Vagina (tissue), 2 donors: ENCODE results near the gene HPS3. TPM values are rescaled to one million over a fixed set of nuclear protein-coding genes. Genes with fewer than 3 reads are reported as not detected.

Experiments used
- DNase-seq, 2 donors: peaks; one replicate each; pipeline ENCODE4 v3.0.0-alpha.2; 2017; ENCODE audit errors: extremely low spot score in 2 of 2
- H3K27ac ChIP-seq: fragments of 200-600 bp; sonication (generic); one replicate; pipeline ENCODE4 v1.5.1; 2019
- H3K27me3 ChIP-seq: fragments of 200-600 bp; sonication (generic); one replicate; pipeline ENCODE4 v1.5.1; 2019
- H3K36me3 ChIP-seq, 2 donors: fragments of 200-600 bp; sonication (generic); one replicate each; pipeline ENCODE4 v1.5.1; 2017 to 2019
- H3K4me1 ChIP-seq: fragments of 200-600 bp; sonication (generic); one replicate; pipeline ENCODE4 v1.5.1; 2019
- H3K4me3 ChIP-seq, 2 donors: fragments of 200-600 bp; sonication (generic); 1 replicate in 1 of 2; 2 replicates in 1 of 2; pipeline ENCODE4 v1.5.1; 2016 to 2019
- H3K9me3 ChIP-seq: fragments of 200-600 bp; sonication (generic); one replicate; pipeline ENCODE4 v1.5.1; 2019
- POLR2A ChIP-seq, 2 donors: fragments of 450-650 bp; IDR thresholded peaks; one replicate each; pipeline ENCODE4 v1.6.1; 2017; ENCODE audit warnings: antibody characterized with exemption in 2 of 2, mild to moderate bottlenecking in 2 of 2, moderate library complexity in 2 of 2
- POLR2AphosphoS5 ChIP-seq, 2 donors: sonication (generic); formaldehyde crosslinking; IDR thresholded peaks; one replicate each; pipeline ENCODE4 v1.9.0; 2017; ENCODE audit warnings: antibody characterized with exemption in 2 of 2, mild to moderate bottlenecking in 2 of 2, low read depth in 1 of 2; ENCODE audit not compliant: insufficient read depth in 1 of 2
- intact Hi-C: fragments of 100-400 bp; cut with DNase I; formaldehyde crosslinking; loops from one replicate; pipeline ENCODE4 v1.15.1; 2023
- total RNA-seq: library from RNA; depleted of rRNA; stranded (reverse); fragments of >200 nt; gene quantifications from one replicate; pipeline ENCODE4 v1.2.3, GENCODE V29; 2016
- TF ChIP-seq, protein P1 (sequence below), 3 experiments: fragments of 450-650 bp in 2 of 3; fragments of 200-600 bp in 1 of 3; sonication (generic) in 1 of 3; IDR thresholded peaks; one replicate each; pipeline ENCODE4 v1.5.1; 2017 to 2019; ENCODE audit warnings: antibody characterized with exemption in 3 of 3, mild to moderate bottlenecking in 2 of 3, moderate library complexity in 2 of 3

Gene HPS3
- total RNA-seq, 1 donor from 2014 or later = 25.5 TPM

DNA sequence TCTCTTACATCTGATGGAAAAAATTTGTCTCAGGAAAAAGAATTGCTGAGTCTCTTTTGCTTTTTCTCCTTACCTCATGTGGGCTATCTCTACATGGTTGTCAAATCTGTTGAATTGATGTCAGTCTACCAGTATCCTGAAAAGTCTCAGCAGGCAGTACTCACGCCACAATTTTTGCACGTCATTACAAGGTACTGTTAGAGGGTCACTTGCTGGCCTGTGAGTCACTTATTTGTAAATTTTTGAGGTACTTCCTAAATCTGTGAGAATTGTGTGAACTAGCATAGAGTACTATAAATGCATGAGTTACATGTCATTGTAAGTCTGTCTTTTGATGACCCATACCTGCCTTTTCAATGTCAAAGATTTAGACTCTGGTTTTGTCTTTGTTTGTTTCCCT is 15.9 kb downstream of the HPS3 start:
- DNase-seq = no peak
- no peak for TF ChIP-seq POLR2AphosphoS5 (IDR thresholded peaks at IDR 0.05; ENCODE audit: insufficient read depth in 1 of 2, low read depth in 1 of 2)
- TF ChIP-seq, protein P1, sequence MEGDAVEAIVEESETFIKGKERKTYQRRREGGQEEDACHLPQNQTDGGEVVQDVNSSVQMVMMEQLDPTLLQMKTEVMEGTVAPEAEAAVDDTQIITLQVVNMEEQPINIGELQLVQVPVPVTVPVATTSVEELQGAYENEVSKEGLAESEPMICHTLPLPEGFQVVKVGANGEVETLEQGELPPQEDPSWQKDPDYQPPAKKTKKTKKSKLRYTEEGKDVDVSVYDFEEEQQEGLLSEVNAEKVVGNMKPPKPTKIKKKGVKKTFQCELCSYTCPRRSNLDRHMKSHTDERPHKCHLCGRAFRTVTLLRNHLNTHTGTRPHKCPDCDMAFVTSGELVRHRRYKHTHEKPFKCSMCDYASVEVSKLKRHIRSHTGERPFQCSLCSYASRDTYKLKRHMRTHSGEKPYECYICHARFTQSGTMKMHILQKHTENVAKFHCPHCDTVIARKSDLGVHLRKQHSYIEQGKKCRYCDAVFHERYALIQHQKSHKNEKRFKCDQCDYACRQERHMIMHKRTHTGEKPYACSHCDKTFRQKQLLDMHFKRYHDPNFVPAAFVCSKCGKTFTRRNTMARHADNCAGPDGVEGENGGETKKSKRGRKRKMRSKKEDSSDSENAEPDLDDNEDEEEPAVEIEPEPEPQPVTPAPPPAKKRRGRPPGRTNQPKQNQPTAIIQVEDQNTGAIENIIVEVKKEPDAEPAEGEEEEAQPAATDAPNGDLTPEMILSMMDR (IDR thresholded peaks at IDR 0.05) = no peak
- no peak for TF ChIP-seq POLR2A (IDR thresholded peaks at IDR 0.05)
- H3K27me3 ChIP-seq = no peaks in the 10 kb centered on the region
- no peak overlapping the region for H3K4me3 ChIP-seq
- H3K27ac ChIP-seq = no peak overlapping the region
- no peaks in the 10 kb centered on the region for H3K4me1 ChIP-seq
- peaks cover 0 to 17% of the 10 kb centered on the region in 2 donors for H3K36me3 ChIP-seq
- intact Hi-C loops = no loop called here
- no peaks in the 10 kb centered on the region for H3K9me3 ChIP-seq

DNA sequence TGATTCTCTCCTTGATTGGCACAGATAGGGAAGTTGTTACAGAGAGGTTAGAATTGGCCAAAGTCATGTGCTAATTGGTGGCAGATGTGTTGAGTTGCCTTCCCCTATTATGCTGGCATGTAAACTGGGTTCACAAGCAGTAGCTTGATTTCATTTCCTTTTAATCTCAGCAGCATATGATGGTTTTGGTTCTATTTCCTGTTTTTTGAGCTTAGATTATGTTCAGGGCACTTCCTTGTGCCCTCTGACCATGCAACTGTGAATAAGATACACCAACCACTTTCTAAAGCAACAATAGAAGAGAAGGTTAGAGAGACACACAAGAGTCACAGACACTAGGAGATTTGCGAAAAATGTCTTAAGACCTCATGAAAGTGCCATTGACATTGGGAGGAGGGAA is 16.5 kb downstream of the HPS3 start:
- intact Hi-C loops = no loop called here
- TF ChIP-seq, protein P1 (IDR thresholded peaks at IDR 0.05) = no peak
- TF ChIP-seq POLR2AphosphoS5 (IDR thresholded peaks at IDR 0.05; ENCODE audit: insufficient read depth in 1 of 2, low read depth in 1 of 2) (no peak), POLR2A (IDR thresholded peaks at IDR 0.05) (no peak)
- Histone ChIP-seq H3K27me3 (no peaks in the 10 kb centered on the region), H3K4me3 (no peak overlapping the region), H3K4me1 (no peaks in the 10 kb centered on the region), H3K9me3 (no peaks in the 10 kb centered on the region), H3K36me3 (peaks cover 0 to 17% of the 10 kb centered on the region in 2 donors), H3K27ac (no peak overlapping the region)
- DNase-seq = no peak

- Histone ChIP-seq H3K4me1 (no peaks in the 10 kb centered on the region), H3K36me3 (peaks cover 0 to 17% of the 10 kb centered on the region in 2 donors), H3K27me3 (no peaks in the 10 kb centered on the region), H3K4me3 (no peak overlapping the region), H3K27ac (no peak overlapping the region), H3K9me3 (no peaks in the 10 kb centered on the region)
- no peak for DNase-seq
- intact Hi-C loops = no loop called here
- TF ChIP-seq, protein P1 (IDR thresholded peaks at IDR 0.05) = no peak
- TF ChIP-seq POLR2A (IDR thresholded peaks at IDR 0.05) = no peak
- TF ChIP-seq POLR2AphosphoS5 (IDR thresholded peaks at IDR 0.05; ENCODE audit: insufficient read depth in 1 of 2, low read depth in 1 of 2) = no peak
Measured at GRCh38 chr3:149150436-149150835, 21.0 kb downstream of the HPS3 start.

- H3K27ac ChIP-seq = no peak overlapping the region
- intact Hi-C loops = no loop called here
- peaks cover 0 to 17% of the 10 kb centered on the region in 2 donors for H3K36me3 ChIP-seq
- H3K4me3 ChIP-seq = no peak overlapping the region
- no peak for DNase-seq
- H3K27me3 ChIP-seq = no peaks in the 10 kb centered on the region
- no peaks in the 10 kb centered on the region for H3K9me3 ChIP-seq
- TF ChIP-seq POLR2A (IDR thresholded peaks at IDR 0.05) = no peak
- TF ChIP-seq, protein P1 (IDR thresholded peaks at IDR 0.05) = no peak
- no peak for TF ChIP-seq POLR2AphosphoS5 (IDR thresholded peaks at IDR 0.05; ENCODE audit: insufficient read depth in 1 of 2, low read depth in 1 of 2)
- H3K4me1 ChIP-seq = no peaks in the 10 kb centered on the region
Measured at GRCh38 chr3:149151843-149152242, 22.4 kb downstream of the HPS3 start.

DNA sequence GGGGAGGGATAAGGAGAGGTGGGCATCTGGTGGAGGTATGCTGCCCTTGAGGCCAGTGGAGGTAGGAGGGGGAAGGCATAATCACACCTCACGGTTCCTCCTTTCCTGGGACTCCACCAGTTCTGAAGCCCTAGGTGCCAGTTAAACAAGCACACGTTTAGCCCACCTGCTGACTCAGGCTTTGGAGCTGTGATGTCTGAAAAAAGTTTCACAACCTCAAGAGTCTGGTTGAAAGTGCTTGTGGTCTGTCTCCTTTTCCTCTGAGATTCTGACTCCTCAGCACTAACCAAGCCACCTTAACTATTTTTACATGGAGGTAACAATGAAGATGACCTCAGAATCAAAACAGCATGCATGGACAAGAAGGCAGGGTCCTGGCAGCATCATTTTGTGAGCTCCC is 23.0 kb downstream of the HPS3 start:
- intact Hi-C loops = no loop called here
- H3K36me3 ChIP-seq = peaks cover 0 to 23% of the 10 kb centered on the region in 2 donors
- no peak for DNase-seq
- TF ChIP-seq POLR2A (IDR thresholded peaks at IDR 0.05) = no peak
- TF ChIP-seq, protein P1 (IDR thresholded peaks at IDR 0.05) = no peak
- TF ChIP-seq POLR2AphosphoS5 (IDR thresholded peaks at IDR 0.05; ENCODE audit: insufficient read depth in 1 of 2, low read depth in 1 of 2) = no peak
- no peak overlapping the region for H3K4me3 ChIP-seq
- H3K9me3 ChIP-seq = no peaks in the 10 kb centered on the region
- H3K27me3 ChIP-seq = no peaks in the 10 kb centered on the region
- H3K27ac ChIP-seq = no peak overlapping the region
- no peaks in the 10 kb centered on the region for H3K4me1 ChIP-seq
